Prostate gland (tissue), 2 donors: ENCODE measurements around the gene LGALS3. TPM values are rescaled to one million over a fixed set of nuclear protein-coding genes. Genes with fewer than 3 reads are reported as not detected.

Experiments
- DNase-seq: peaks from one replicate; pipeline ENCODE4 v3.0.0-alpha.2; 2019; ENCODE audit warnings: low spot score
- H3K27ac ChIP-seq, 2 donors: fragments of 200-600 bp; sonication (generic); 2 replicates each; pipeline ENCODE4 v1.5.1; 2017 to 2019
- H3K27me3 ChIP-seq: fragments of 200-600 bp; sonication (generic); replicated peaks from 2 replicates; pipeline ENCODE4 v1.5.1; 2019; ENCODE audit not compliant: insufficient read depth
- H3K36me3 ChIP-seq, 2 donors: fragments of 200-600 bp; sonication (generic); 1 replicate in 1 of 2; 2 replicates in 1 of 2; pipeline versions ENCODE4 v1.5.1 to v1.8.1; 2017 to 2019
- H3K4me1 ChIP-seq: fragments of 200-600 bp; sonication (generic); replicated peaks from 2 replicates; pipeline ENCODE4 v1.5.1; 2019
- H3K4me3 ChIP-seq, 2 donors: fragments of 200-600 bp; sonication (generic); 2 replicates each; pipeline ENCODE4 v1.5.1; 2017 to 2019
- H3K9me3 ChIP-seq: fragments of 200-600 bp; sonication (generic); 2 replicates; pipeline ENCODE4 v1.5.1; 2017
- POLR2A ChIP-seq: fragments of 450-650 bp; IDR thresholded peaks from one replicate; pipeline ENCODE4 v1.6.1; 2016; ENCODE audit warnings: antibody characterized with exemption, mild to moderate bottlenecking
- POLR2AphosphoS5 ChIP-seq: sonication (generic); formaldehyde crosslinking; IDR thresholded peaks from one replicate; pipeline ENCODE4 v1.6.1; 2017; ENCODE audit warnings: antibody characterized with exemption
- WGBS: methylation state at CpG from one replicate; pipeline ENCODE4 v1.1.5; 2018; 5-methylcytosine and 5-hydroxymethylcytosine counted together
- intact Hi-C: fragments of 100-400 bp; cut with DNase I; formaldehyde crosslinking; loops from one replicate; pipeline ENCODE4 v1.14.2; 2022
- total RNA-seq, 2 donors: library from RNA; depleted of rRNA; stranded (reverse); fragments of >200 nt; gene quantifications; one replicate each; pipeline ENCODE4 v1.1.0, GENCODE V29; 2016
- TF ChIP-seq, protein P1 (sequence below), 4 experiments: fragments of 200-600 bp in 2 of 4; fragments of 450-650 bp in 2 of 4; sonication (generic) in 2 of 4; IDR thresholded peaks; 1 replicate in 3 of 4; 2 replicates in 1 of 4; pipeline ENCODE4 v1.5.1; 2016 to 2019; ENCODE audit warnings: antibody characterized with exemption in 4 of 4, mild to moderate bottlenecking in 2 of 4, moderate library complexity in 2 of 4

Gene LGALS3
- total RNA-seq, 2 donors from 2014 or later: 334 to 400 TPM

DNA sequence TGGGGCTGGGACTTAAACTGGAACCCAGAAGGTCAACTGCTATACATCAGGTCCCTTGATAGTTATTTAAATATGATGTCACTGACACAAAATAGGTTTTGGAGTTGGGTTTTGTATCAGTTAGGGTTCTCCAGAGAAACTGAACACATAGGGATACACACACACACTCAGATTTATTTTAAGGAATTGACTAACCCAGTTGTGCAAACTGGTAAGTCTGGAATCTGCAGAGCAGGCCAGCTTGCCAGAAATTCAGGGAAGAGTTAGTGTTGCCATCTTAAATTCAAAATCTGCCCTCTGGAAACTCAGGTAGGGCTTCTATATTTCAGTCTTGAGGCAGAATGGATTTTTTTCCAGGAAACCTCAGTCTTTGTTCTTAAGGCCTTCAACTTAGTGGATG lies 40.7 kb upstream of the LGALS3 start:
- TF ChIP-seq, protein P1, sequence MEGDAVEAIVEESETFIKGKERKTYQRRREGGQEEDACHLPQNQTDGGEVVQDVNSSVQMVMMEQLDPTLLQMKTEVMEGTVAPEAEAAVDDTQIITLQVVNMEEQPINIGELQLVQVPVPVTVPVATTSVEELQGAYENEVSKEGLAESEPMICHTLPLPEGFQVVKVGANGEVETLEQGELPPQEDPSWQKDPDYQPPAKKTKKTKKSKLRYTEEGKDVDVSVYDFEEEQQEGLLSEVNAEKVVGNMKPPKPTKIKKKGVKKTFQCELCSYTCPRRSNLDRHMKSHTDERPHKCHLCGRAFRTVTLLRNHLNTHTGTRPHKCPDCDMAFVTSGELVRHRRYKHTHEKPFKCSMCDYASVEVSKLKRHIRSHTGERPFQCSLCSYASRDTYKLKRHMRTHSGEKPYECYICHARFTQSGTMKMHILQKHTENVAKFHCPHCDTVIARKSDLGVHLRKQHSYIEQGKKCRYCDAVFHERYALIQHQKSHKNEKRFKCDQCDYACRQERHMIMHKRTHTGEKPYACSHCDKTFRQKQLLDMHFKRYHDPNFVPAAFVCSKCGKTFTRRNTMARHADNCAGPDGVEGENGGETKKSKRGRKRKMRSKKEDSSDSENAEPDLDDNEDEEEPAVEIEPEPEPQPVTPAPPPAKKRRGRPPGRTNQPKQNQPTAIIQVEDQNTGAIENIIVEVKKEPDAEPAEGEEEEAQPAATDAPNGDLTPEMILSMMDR (IDR thresholded peaks at IDR 0.05): no peak
- TF ChIP-seq POLR2A (no peak), POLR2AphosphoS5 (no peak)
- intact Hi-C loops: loop anchor here (2.0 kb wide), 1 partner anchor 72 kb away; no protein-coding TSS in a partner anchor
- Histone ChIP-seq H3K9me3 (no peaks in the 10 kb centered on the region), H3K4me3 (no peak overlapping the region), H3K36me3 (no peaks in the 10 kb centered on the region), H3K4me1 (no peaks in the 10 kb centered on the region), H3K27ac (no peak overlapping the region), H3K27me3 (no peaks in the 10 kb centered on the region)
- no peak for DNase-seq

DNA sequence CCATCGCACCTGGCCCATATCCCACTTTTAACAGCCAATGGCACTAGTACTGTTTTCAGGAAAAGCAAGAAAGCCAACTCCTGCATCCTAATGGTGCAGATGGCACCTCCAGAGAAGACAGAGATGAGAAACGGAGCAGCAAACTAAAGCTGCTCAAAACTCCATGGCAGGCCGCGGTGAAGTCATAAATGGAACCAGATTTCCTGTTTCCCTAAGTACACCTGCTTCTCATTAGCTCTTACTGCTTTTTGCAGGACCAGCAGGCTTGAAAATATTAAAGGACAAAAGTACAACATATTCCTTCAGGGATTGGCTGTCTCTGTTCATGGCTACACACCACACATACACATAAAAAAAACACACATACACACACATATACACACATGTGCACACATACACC lies 36.7 kb upstream of the LGALS3 start:
- Histone ChIP-seq H3K4me1 (no peaks in the 10 kb centered on the region), H3K4me3 (no peak overlapping the region), H3K36me3 (no peaks in the 10 kb centered on the region), H3K27ac (no peak overlapping the region), H3K27me3 (no peaks in the 10 kb centered on the region), H3K9me3 (no peaks in the 10 kb centered on the region)
- no peak for DNase-seq
- intact Hi-C loops: loop anchor here (5.0 kb wide), 1 partner anchor 35 kb away; the partner anchor contains the start of gene LGALS3
- no peak for TF ChIP-seq POLR2AphosphoS5
- no peak for TF ChIP-seq POLR2A
- TF ChIP-seq, protein P1 (IDR thresholded peaks at IDR 0.05): no peak
- 70% methylated on average over 4 of the region's 4 CpGs for WGBS

DNA sequence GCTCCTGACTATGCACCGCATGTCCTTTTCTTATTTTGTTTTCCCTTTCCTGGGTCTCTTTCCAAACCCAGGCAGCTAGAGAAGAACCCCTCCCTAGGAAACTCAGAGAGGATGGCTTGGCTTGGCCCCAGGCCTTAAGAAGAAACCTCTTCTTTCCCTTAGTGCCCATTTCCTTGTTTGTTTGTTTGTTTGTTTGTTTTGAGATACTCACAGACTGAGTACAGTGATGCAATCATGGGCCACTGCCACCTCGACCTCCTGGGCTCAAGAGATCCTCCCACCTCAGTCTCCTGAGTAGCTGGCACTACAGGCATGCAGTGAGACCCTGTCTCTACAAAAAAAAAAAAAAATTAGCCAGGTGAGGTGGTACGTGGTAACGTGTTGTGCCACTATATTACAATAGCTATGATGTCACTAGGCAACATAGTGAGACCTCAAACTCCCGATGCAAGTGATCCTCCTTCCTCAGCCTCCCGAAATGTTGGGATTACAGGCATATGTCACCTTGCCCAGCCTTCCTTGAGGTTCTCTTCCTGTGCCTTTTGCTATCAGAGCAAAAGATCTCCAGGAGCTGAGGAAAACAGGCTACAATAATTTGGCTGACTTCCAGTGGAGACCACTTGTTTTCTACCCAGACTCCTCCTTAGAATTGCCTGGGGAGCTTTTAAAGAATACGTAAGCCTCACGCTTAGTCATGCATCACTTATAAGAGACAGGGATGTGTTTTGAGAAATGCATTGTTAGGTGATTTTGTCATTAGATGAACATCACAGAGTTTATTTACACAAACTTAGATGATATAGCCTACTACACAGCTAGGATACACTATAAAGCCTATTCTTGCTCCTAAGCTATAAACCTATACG lies 34.5 kb upstream of the LGALS3 start:
- H3K36me3 ChIP-seq: no peaks in the 10 kb centered on the region
- TF ChIP-seq POLR2AphosphoS5: no peak
- TF ChIP-seq POLR2A: no peak
- TF ChIP-seq, protein P1 (IDR thresholded peaks at IDR 0.05): no peak
- no peaks in the 10 kb centered on the region for H3K27me3 ChIP-seq
- 74% methylated on average over 9 of the region's 9 CpGs for WGBS
- DNase-seq: no peak
- H3K27ac ChIP-seq: no peak overlapping the region
- no peaks in the 10 kb centered on the region for H3K4me1 ChIP-seq
- intact Hi-C loops: loop anchor here (5.0 kb wide), 1 partner anchor 33 kb away; the partner anchor contains the start of gene LGALS3
- H3K4me3 ChIP-seq: no peak overlapping the region
- no peaks in the 10 kb centered on the region for H3K9me3 ChIP-seq

DNA sequence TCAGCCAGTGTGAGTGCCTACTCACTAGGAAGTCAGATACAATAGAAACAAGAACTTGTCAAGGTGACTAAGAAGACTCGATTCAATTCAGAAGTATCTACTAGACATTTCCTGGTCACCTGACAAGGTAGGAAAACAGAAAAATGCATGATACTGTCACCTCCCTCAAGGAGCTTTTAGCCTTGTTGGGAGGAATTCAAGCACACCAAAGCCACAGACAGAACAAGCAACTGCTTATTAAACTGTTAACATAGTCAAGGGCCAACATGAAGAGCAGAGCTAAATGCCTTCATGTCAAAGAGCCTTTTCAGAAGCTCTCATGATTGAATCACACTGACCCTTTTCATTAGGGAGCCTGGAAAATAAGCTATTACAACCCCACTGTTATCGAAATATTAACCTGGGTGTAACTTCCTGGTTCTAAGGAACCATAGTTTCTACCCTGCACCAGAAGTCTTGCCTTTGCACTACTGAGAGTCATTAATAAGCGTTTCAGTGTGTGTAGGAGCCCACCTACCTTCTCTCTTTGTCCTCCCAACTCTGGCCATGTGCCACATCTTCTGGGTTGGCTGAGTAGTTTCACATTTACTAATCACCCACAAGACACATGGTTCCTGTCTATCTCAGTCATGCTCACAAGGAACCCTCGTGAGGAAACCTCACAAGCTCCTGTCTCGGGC lies 31.0 kb upstream of the LGALS3 start:
- no peaks in the 10 kb centered on the region for H3K9me3 ChIP-seq
- peaks cover 7% of the 10 kb centered on the region for H3K4me1 ChIP-seq
- DNase-seq: no peak
- TF ChIP-seq POLR2A (no peak), POLR2AphosphoS5 (no peak)
- TF ChIP-seq, protein P1 (IDR thresholded peaks at IDR 0.05): no peak
- intact Hi-C loops: no loop called here
- no peaks in the 10 kb centered on the region for H3K27me3 ChIP-seq
- 68% methylated on average over 5 of the region's 5 CpGs for WGBS
- no peaks in the 10 kb centered on the region for H3K36me3 ChIP-seq
- H3K4me3 ChIP-seq: no peak overlapping the region
- no peak overlapping the region for H3K27ac ChIP-seq
